PFSK-1 (cell line): ENCODE measurements around the gene HHIPL1.

Experiments
- FOXP2 ChIP-seq: optimal IDR thresholded peaks from 2 replicates; pipeline ENCODE3; 2011; ENCODE audit warnings: borderline replicate concordance, control low read depth, inconsistent platforms; ENCODE audit not compliant: insufficient read depth; ENCODE audit errors: extremely low read length, extremely low read depth
- POLR2AphosphoS5 ChIP-seq: IDR thresholded peaks from 2 replicates; pipeline ENCODE4 v1.6.1; 2012; ENCODE audit warnings: low read depth, mild to moderate bottlenecking, control low read depth, low read length, moderate library complexity
- SIN3A ChIP-seq: IDR thresholded peaks from 2 replicates; pipeline ENCODE4 v1.6.1; 2012; ENCODE audit warnings: mild to moderate bottlenecking, low read length, moderate library complexity, borderline replicate concordance; ENCODE audit not compliant: insufficient read depth
- TAF1 ChIP-seq: IDR thresholded peaks from 2 replicates; pipeline ENCODE4 v1.6.1; 2012; ENCODE audit warnings: low read length, control low read depth, borderline replicate concordance; ENCODE audit not compliant: insufficient read depth
- TF ChIP-seq, protein P1 (sequence below), 2 experiments: IDR thresholded peaks; 2 replicates each; pipeline versions ENCODE4 v1.6.1 to v1.8.0; 2011 to 2012; ENCODE audit warnings: low read depth in 2 of 2, low read length in 2 of 2, control low read depth in 1 of 2, inconsistent platforms in 1 of 2, mild to moderate bottlenecking in 1 of 2, moderate library complexity in 1 of 2; ENCODE audit not compliant: insufficient read depth in 1 of 2

The HHIPL1 gene

DNA sequence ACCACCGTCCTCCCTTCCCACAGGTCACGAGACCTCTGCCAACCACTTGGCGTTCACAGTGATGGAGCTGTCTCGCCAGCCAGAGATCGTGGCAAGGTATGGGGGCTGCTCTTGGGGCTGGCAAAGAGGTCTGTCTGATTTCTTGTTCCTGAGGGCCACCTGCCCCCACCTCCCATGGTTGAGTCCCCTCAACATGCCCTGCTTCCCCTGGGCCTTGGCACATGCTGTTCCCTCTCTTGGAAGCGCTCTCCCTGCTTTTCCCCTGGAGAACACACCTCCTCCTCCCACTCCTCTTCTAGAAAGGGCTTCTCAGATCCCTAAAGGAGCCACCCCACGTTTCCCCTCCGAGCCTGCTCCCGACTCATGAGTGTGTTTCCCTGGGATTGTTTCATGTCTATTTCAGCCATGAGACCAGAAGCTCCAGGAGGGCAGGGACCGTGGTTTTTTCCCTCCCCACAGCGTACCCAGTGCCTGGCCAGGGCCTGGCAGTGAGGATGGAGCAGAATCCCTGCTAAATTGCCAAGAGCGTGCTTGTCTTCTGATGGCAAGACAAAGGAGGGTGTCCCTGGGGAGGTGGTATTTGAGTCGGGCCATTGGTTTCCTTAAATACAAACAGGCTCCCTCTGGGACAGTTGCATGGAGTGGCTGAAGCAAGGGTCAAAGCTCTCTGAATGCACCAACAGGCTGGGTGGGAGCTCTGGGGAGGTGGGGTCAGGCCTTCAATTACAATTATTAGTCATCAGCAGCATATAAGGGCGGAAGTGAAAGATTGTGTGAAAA, 73.3 kb downstream of the HHIPL1 start:
- TF ChIP-seq FOXP2, result no peak

DNA sequence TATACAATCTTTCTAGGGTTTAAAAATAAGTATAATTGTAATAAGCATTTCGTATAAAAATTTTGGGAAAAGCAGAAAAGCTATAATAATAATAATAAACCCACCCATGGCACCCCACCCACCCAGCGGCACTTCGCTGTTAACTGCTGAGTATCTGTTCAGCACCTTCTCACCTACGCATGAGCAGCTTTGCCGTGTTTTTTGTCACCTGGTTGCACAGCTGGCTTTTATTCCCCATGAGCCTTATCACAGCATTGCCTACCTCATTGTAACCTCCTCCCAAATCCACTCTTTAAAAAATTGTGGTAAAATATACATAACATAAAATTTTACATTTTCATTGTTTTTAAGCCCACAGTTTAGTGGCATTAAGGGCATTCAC, 73.9 kb downstream of the HHIPL1 start:
- no peak for TF ChIP-seq TAF1
- TF ChIP-seq, protein P1, sequence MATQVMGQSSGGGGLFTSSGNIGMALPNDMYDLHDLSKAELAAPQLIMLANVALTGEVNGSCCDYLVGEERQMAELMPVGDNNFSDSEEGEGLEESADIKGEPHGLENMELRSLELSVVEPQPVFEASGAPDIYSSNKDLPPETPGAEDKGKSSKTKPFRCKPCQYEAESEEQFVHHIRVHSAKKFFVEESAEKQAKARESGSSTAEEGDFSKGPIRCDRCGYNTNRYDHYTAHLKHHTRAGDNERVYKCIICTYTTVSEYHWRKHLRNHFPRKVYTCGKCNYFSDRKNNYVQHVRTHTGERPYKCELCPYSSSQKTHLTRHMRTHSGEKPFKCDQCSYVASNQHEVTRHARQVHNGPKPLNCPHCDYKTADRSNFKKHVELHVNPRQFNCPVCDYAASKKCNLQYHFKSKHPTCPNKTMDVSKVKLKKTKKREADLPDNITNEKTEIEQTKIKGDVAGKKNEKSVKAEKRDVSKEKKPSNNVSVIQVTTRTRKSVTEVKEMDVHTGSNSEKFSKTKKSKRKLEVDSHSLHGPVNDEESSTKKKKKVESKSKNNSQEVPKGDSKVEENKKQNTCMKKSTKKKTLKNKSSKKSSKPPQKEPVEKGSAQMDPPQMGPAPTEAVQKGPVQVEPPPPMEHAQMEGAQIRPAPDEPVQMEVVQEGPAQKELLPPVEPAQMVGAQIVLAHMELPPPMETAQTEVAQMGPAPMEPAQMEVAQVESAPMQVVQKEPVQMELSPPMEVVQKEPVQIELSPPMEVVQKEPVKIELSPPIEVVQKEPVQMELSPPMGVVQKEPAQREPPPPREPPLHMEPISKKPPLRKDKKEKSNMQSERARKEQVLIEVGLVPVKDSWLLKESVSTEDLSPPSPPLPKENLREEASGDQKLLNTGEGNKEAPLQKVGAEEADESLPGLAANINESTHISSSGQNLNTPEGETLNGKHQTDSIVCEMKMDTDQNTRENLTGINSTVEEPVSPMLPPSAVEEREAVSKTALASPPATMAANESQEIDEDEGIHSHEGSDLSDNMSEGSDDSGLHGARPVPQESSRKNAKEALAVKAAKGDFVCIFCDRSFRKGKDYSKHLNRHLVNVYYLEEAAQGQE (IDR thresholded peaks at IDR 0.05; ENCODE audit: insufficient read depth in 1 of 2, low read depth in 2 of 2, low read length in 2 of 2), result no peak
- TF ChIP-seq FOXP2, result no peak
- TF ChIP-seq POLR2AphosphoS5, result no peak
- TF ChIP-seq SIN3A, result no peak

DNA sequence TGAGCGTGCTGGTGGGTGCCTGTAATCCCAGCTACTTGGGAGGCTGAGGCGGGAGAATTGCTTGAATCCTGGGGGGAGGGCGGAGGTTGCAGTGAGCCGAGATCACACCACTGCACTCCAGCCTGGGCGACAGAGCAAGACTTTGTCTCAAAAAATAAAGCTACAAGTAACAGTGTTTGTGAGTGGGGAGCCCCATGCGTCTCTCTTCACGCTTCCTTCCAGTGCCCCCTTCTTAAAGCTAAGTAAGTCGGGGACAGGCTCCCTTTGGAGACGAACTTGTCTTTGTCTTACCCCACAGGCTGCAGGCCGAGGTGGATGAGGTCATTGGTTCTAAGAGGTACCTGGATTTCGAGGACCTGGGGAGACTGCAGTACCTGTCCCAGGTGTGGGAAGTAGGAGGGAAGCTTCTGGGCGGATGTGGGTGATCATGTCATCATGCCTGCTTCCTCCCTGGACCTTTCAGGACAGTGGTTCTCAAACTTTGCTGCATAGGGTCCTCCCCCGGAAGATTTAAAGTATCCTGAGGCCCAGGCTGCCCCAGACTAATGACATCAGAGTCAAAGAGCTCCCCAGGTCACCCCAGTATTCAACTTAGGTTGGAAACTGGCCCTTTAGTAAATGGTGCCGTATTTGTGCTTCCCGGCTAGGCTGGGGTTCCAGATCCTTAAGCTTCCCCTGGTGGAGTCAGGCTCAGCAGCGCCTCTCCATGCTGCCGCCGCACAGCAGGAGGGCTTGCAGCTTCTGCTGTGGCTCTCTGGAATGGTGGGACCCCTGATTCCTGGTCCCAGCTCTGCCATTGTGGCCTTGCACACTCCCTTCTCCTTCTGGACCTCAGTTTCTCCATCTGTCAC, 76.2 kb downstream of the HHIPL1 start:
- TF ChIP-seq FOXP2 (no peak), POLR2AphosphoS5 (no peak), TAF1 (no peak), SIN3A (no peak)
- TF ChIP-seq, protein P1 (IDR thresholded peaks at IDR 0.05; ENCODE audit: insufficient read depth in 1 of 2, low read depth in 2 of 2, low read length in 2 of 2), result no peak

GRCh38 chr14:99721792-99722516, 77.0 kb downstream of the HHIPL1 start:
- no peak for TF ChIP-seq SIN3A

GRCh38 chr14:99722741-99723140, 77.8 kb downstream of the HHIPL1 start:
- TF ChIP-seq, protein P1 (IDR thresholded peaks at IDR 0.05; ENCODE audit: insufficient read depth in 1 of 2, low read depth in 2 of 2, low read length in 2 of 2), result no peak
- TF ChIP-seq SIN3A (no peak), TAF1 (no peak), FOXP2 (no peak)
